Activated CD4-positive, alpha-beta T cell treated with anti-CD3 and anti-CD28 coated beads, Interleukin-2, amount 50 U/mL, for 4 hours (primary cell): ENCODE data around the gene ASGR1.
A peak's percentile ranks its signal among the peaks of the same experiment; 100 is the strongest.

ENCODE experiments used
- DNase-seq, 2 experiments: peaks; one replicate each; pipeline ENCODE4 v3.0.0-alpha.2; 2020

The ASGR1 gene, protein sequence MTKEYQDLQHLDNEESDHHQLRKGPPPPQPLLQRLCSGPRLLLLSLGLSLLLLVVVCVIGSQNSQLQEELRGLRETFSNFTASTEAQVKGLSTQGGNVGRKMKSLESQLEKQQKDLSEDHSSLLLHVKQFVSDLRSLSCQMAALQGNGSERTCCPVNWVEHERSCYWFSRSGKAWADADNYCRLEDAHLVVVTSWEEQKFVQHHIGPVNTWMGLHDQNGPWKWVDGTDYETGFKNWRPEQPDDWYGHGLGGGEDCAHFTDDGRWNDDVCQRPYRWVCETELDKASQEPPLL

DNA sequence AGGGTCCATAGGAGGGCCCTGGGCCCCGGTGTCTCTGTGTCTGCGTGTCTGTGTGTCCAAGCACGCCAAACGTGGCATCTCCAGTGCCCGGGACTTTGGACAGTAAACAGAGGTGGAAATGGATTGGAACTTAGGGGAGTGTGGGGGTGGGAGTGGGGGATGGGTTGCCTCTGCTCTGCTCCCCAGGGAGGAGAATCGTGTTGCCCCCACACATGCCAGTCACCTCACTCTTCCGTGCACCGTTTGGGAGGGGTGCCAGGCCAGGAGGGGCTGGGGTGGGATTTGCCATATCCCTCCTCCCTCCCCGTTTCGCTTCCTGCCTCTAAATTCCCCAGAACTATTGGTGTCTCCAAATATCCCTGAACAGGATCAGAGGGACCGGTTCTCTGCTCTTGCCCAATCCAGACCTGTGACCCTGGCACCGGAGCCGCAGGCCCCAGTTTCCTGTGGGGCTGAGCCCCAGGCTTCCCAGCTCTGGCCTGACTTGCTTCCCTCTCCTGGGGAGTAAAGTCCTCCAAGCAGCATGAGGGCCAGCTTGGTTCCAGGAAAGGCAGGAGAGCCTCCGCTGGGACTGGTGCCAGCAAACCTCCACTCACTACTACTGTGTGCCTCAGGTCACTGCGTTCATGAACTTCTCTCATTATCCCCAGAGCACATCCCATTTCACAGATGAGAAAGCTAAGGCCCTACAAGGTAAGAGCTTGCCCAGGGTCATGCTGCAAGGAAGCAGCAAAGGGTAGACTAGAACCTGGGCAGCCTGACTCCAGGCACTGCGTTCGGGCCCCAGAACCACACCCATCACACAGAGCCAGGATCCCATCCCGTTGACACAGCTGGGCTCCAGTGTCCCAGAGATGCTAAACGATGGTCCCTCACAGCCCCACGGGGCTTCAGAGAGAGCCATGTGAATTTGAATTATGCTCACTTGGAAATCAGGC lies at the start of gene ASGR1:
ASGR1 (minus strand) TSS at position 54 of the 938 bp plus-strand sequence. CDS start 807 bp downstream, outside the sequence.
- DNase-seq: no peak

DNA sequence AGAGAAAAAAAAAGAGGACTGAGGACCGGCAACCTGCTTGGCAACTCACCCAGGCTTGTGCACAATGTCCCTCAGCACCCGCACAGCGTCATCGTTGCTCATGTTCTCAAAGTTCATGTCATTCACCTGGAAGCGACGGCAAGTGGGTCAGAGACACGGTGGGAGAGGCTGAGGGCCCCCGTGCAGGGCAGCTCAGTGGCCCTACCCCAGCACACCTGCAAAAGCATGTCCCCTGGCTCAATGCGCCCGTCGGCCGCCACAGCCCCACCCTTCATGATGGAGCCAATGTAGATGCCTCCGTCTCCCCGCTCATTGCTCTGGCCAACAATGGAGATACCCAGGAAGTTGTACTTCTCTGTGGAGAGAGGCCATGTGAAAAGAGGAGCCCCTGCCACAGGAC lies 49.8 kb upstream of the ASGR1 start:
- no peak for DNase-seq

DNA sequence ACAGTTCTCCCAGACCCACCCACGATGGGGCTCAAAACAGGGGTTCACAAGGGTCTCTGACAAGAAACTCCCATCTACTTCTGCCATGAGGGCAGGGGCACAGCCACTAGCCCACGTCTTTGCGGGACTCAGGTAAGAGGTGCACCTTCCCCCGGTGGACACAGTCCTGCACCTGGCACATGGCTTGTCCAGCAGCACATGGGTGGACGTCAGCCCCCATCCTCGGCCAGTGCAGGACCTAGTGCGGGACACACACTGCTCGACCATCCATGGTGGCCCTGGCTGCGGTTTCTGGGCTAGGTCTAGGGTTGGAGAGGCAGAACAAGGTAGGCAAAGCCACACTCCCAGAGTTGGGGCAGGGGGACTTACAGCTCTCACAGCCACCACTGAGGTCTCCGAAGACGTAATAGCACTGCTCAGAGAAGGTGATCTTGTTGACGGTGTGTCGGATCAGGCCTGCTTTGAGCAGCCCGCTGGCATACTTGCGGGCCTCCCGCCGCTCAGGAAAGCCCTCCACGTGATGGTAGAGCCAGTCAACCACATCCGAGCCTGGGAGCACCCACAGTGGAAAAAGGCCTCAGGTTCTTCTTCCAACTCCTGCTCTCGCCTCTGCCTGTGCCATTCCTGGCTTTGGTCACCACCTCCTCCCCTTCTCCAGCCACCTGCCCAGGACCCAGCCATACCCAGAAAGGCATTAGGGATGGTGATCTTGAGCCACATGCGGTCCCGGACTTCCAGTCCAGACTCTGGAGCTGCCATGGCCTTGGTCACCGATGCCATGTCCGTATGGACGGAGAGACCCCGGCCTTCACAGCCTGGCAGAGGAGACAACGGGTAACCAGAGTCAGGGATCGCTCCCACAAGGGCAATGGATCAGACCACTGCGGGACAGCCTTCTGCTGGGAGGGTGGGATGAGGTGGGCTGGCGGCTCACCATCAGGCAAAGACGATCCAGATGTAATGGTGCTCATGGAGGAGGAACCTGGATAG lies 47.8 kb upstream of the ASGR1 start:
- no peak for DNase-seq

DNA sequence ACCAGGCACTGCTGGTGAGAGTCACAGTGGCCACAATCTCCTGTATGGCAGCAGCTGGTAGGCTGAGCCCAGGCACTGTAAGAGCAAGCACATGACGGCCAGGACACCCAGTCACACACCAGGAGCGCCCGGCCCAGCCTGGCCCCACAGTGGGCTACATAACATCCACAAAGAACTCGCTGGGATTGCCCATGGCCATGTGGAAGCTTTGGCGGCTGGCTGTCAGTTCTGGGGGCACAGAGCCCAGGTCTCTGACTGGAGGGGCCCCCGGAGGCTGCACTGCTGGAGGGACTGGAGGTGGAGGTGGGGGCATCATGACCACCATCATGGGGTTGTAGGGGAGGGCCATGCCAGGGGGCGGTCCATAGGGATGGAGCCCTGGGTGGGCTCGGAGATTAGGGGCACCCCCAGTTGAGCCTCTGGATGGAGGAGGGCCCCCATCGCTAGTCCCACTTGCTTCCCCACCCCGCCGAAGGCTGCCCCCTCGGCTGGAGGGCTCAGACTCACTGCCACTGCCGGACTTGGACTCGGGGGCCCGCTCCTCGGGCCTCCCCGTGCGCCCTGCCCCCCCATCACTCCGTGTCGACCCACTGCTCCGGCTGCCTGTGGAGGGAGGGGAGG lies 46.7 kb upstream of the ASGR1 start:
- no peak for DNase-seq

DNA sequence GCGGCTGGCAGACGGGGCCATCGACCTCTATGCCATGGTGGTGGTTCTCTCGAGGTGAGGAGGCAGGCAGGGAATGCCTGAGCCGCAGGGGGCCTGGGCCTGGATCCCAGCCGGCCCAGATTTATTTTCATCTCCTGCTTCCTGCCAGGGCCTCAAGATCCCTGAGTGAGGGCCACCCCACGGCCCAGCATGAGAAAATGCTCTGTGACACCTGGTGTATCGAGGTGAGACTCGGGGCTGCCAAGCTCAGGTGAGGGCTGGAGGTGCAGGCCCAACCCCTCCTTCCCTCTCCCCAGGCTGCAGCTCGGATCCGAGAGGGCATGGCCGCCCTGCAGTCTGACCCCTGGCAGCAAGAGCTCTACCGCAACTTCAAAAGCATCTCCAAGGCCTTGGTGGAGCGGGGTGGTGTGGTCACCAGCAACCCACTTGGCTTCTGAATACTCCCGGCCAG lies 45.5 kb upstream of the ASGR1 start:
- DNase-seq: no peak

DNA sequence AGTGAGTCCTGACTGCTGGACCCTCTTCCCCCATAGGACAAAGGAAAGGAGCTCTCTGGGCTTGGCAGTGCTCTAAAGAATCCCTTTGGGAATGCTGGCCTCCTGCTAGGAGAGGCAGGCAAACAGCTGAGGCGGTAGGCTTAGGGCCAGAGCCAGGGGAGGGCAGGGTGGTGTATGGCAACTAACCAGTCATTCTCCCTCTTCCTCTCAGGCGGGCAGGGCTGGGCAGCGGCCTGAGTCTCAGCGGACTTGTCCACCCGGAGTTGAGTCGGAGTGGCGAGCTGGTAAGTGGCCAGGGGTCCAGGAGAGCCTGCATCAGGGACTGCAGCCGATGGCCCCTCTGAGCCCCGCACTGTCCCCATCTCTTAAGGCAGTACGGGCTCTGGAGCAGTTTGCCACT lies 44.9 kb upstream of the ASGR1 start:
- DNase-seq: no peak

DNA sequence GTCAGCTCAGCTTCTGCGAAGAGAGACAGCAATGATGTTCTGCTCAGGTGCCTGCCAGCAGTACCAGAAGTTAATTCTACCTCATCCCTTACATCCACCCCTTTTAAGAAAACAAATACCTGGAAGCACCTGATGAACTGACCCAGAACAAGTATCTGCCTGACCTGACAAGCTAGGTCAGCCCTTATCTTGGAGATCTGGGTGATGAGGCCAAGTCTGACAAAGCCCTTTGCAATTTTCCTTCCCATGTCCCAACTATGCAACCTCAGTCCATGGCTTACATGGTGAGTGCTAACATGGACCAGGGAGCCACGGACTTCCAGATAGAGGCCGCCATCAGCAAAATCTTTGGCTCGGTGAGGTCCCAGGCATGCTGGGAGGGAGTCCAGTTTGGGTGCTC lies 44.2 kb upstream of the ASGR1 start:
- DNase-seq: no peak

DNA sequence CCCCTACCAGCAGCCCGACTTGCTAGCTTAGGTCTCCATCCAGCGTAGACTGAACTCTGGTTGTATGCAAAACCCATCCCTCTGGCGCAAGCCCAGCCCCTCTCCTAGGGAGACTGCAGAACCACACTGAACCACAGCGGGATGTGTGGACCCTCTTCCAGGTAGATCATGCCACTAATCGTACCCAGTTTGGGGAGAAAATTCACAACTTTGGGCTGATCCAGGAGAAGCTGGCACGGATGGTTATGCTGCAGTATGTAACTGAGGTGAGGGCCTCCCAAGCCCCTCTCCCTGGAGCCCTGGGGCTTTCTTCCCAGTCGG lies 43.8 kb upstream of the ASGR1 start:
- no peak for DNase-seq

DNA sequence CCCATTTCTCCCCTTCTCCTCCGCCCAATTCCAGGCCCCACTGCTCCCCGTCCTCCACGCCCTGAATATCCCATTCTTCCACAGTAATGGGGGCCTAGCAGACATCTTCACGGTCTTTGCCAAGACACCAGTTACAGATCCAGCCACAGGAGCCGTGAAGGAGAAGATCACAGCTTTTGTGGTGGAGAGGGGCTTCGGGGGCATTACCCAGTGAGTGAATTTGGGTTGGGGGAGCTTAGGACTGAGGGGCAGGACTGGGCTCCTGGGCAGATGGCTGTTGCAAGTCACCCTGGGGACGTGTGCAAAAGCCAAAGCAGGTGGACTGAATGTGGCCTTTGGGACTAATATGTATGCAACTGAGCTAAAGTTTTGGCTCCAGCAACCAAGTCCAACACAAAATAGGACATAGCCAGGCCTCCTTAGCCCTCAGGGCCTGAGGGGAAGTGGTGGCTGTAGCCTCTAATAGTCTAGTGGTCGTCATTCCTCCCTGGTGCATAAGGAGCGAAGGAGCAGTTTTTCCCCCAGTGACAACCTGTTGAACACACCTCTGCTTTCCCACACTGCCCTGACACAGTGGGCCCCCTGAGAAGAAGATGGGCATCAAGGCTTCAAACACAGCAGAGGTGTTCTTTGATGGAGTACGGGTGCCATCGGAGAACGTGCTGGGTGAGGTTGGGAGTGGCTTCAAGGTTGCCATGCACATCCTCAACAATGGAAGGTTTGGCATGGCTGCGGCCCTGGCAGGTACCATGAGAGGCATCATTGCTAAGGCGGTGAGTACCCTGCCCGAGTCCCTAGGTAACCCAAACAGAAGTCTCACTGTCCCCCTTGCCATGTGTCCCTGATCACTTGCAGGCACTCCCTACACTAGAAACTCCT lies 43.2 kb upstream of the ASGR1 start:
- no peak for DNase-seq

DNA sequence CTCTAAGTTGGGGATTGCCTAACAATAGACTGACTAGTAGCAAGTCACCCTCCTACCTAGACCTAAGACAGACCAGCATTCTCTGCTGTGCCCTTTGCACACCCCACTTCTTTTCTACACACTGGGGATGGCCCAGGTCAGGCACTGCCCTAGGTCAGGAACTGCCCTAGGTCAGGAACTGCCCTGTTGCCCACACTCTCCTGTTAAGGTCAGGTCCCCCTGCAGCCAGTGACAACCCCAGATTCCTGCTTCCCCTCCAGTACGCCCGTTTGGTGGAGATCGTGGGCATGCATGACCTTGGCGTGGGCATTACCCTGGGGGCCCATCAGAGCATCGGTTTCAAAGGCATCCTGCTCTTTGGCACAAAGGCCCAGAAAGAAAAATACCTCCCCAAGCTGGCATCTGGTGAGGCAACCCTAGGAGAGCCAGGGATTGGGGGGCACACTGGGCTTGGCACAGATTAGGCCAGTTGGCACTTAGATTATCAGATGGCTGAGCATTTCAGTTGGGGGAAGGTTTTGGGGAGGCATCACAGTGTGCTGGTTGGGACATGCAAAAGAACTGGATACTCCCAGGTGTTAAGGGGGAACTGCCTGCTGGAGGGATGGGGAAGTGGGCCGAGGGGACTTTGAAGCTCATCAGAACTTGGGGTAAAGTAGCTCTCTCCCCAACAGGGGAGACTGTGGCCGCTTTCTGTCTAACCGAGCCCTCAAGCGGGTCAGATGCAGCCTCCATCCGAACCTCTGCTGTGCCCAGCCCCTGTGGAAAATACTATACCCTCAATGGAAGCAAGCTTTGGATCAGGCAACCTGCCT lies 42.3 kb upstream of the ASGR1 start:
- no peak for DNase-seq

DNA sequence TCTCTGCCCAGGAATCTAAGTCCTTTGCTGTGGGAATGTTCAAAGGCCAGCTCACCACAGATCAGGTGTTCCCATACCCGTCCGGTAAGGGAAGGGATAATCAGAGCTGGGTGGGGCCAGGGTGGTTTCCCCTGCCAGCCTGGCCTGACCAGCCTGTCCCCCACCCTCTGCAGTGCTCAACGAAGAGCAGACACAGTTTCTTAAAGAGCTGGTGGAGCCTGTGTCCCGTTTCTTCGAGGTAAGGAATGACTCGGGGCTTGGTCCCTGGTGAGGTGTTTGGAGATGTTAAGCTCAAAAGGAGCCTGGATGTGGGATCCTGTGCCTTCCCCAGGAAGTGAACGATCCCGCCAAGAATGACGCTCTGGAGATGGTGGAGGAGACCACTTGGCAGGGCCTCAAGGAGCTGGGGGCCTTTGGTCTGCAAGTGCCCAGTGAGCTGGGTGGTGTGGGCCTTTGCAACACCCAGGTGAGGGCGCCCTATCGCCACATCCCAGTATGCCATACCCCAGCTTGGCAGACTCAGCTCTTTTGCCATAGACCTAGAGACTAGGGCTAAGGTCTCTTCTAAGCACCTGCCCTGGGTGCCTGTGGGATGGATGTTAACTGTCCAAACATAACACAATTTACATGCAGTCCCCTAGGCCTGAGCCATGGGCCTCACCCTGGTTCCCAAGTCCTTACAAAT lies 41.6 kb upstream of the ASGR1 start:
- DNase-seq: peak; percentile 51 to 58

DNA sequence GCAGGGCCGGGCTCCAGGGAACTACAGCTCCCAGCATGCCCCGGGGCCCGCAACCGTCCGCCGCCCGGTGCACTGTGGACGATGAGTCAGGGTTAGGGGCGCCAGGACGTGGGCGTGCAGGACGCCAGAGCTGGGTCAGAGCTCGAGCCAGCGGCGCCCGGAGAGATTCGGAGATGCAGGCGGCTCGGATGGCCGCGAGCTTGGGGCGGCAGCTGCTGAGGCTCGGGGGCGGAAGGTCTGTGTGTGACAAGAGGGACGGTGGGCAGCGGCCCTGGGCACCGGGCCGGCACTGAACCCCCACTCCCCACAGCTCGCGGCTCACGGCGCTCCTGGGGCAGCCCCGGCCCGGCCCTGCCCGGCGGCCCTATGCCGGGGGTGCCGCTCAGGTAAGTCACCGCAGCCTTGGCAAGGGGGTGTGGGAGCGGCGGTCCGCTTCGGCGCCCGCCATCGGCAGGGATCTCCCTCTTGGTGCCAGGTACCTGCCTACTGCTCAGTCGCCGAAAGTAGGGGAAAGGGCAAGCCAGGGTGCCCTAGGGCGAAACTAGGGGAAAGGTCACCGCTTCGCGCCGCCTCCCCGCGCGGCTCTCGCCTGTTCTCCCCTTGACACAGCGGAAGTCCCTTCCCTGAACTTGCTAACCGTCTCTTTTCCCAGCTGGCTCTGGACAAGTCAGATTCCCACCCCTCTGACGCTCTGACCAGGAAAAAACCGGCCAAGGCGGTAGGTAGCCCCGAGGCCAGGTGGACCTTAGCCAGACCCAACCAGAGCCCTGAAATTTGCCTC lies 40.8 kb upstream of the ASGR1 start, which contains the start of the genes ACADVL and DLG4:
ACADVL (plus strand) TSS at position 127 of the 781 bp plus-strand sequence; CDS start at position 174, 47 bp downstream.
DLG4 (minus strand) TSS at position 25 of the 781 bp plus-strand sequence.
- peak; percentile 66 to 67 for DNase-seq

DNA sequence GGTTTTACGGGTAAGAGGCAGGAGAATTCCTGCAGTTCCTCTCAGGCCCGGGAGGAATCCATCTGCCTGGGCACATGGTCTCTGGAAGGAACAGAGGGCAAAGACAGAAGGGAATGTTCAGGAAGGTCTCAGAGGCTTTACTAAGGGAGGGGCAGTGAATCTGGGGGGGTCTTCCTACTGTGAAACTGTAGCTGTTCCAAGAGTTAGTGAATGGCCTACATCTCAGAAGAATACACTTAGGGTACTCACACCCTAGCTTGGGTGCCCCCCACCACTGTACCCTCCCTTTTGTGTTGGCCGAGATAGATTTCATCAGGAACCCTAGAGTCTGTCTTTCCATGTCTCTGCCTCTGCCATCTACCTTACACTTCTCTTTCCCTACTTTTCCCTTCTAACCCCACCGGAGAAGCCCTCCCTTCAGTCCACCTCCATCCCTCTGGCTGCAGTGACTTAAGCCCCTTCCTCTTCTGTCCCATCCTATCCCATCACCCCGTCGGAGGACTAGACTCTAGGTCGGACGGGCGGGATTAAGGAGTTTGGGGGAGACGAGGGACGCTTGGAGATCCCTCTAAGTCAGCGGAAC lies 40.1 kb upstream of the ASGR1 start:
- DNase-seq: no peak

DNA sequence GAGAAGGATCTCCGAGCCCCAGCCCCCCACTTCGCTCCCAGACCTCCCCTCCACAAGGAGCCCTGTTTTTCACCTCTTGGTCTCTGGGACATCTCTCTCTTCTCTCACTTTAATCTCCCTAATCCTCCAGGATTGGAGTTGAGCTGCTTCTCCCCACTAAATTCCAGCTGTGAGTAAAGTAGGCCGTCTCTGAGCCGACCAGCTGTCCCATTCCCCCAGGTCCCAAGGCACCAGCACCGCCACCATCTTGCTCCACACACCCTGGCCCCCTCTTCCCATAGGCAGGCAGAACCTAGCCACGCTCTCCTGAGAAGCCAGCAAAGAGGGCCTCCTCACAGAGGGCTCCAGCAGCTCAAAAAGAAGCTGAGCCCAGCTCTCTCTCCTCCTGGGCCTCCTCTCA lies 39.6 kb upstream of the ASGR1 start:
- no peak for DNase-seq

DNA sequence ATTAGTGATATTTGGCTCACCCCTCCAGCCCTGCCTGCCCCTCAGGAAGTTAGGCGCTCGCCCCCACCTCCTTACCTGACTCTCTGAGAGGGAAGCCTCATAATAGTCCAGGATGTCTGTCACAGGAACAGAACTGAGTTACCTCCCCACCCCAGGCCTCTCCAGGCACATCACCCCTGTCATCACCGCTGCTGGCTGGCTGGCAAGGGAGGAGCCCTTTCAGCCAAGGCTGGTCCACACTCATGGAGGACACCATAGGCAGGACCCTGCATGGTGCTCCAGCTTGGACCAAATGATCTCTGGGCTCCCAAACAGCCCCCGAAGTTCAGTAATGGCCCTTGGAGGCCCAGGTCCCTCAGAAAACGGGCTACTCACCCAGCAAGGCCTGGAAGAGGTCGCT lies 39.0 kb upstream of the ASGR1 start:
- DNase-seq: no peak

DNA sequence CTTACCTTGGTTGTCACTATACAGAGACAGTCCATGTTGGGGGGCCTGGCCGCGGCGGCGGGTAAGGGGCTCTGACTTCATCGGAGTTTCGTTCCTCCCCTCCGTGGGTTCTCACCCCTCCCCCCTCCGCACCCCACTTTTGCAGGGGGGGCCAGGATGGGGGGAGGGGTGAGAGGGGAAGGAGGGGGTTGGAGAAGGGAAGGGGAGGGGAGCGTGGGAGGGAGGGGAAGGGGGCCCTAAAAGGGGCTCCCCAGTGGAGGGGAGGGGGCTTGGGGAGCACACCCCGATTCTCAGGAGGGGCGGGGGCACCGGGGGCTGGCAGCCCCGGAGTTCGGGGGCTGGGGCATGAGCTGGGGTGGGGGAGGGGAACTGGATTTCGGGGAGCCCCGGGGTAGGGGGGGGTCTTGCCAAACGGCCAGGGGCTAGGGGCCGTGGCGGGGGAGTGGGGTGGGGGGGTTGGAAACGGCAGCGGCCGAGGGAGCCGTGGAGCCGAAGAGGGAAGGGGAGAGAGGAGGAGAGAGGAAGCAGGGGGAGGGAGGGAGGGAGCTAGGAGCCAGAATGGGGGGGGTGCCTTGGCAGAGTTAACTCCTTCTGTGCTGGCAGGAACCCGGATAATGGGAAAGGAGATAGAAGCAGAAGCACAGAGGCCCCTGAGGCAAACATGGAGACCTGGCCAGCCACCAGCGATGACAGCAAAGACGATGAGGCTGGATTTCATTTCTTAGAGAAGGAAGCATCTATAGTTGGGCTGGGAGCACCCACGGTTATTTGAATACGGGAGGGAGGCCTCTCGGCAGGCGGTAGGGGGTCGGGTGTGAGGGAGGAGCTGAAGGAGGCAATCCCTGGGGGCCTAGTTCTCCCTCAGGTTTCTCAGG lies 38.2 kb upstream of the ASGR1 start:
- no peak for DNase-seq
